MG63 (cell line): ENCODE results near the gene EXOC4. TPM values are rescaled to one million over a fixed set of nuclear protein-coding genes. Genes with fewer than 3 reads are reported as not detected.

Experiments
- DNase-seq: peaks from one replicate; pipeline ENCODE4 v3.0.0-alpha.2; 2020
- H3K27me3 ChIP-seq: fragments of 250-450 bp; sonication (Bioruptor Pico); 2 replicates; pipeline ENCODE4 v1.5.1; 2020; ENCODE audit warnings: mild to moderate bottlenecking, moderate library complexity
- H3K36me3 ChIP-seq: fragments of 250-450 bp; sonication (Bioruptor Pico); 2 replicates; pipeline ENCODE4 v1.5.1; 2020; ENCODE audit warnings: mild to moderate bottlenecking, moderate library complexity
- H3K4me3 ChIP-seq: fragments of 250-450 bp; sonication (Bioruptor Pico); 2 replicates; pipeline ENCODE4 v1.5.1; 2020; ENCODE audit warnings: mild to moderate bottlenecking, moderate library complexity
- H3K9me3 ChIP-seq: fragments of 250-450 bp; sonication (Bioruptor Pico); 2 replicates; pipeline ENCODE4 v1.5.1; 2020; ENCODE audit warnings: mild to moderate bottlenecking, moderate library complexity
- total RNA-seq: library from RNA; depleted of rRNA; stranded (reverse); fragments of >200 nt; shearing (Covaris generic); gene quantifications from 2 replicates; pipeline ENCODE4 v1.2.3, GENCODE V29; 2014; ENCODE audit warnings: low replicate concordance

Gene EXOC4
- total RNA-seq, 1 experiment from 2014 or later = 24.1 TPM

DNA sequence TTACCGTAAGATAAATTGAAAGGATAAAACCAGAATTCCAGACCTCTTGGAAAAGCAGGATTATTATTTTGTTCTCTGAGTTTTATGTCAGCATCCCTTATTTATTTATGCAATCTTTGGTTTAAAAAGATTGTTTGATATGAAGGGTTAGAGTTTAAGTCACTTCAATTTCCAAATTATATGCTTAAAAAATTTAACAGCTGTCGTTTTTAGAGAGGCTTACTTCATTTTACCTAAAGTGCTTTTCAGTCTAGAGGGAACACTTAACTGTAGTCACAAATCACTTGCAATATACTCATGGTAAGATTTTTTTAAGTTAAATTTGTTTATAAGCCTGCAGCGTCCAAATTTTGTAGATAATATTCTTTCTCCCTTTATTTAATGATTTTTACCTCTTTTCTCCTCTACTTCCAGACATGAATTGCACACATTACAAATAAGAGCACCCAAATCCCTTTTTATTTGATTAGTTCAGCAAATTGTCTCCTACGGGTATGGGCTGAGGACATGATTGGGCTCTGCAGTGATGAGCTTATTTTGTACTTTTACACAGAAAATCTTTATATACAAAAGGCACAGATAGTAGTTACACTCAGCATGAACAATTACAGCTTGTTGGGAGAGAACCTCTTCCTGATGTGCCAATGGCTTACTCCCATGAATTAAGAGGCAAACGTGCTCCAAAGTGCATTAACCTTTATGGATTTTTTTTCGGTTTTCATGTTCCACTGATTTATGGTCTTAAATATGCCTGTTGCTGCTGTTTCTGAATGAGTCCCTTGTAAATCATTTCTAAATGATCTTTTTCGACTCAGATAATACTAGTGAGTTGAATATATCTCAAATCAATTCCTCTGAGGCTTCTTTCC is 555.0 kb downstream of the EXOC4 start:
- Histone ChIP-seq H3K27me3 (no peaks in the 10 kb centered on the region), H3K36me3 (no peaks in the 10 kb centered on the region), H3K9me3 (no peaks in the 10 kb centered on the region), H3K4me3 (no peak overlapping the region)
- no peak for DNase-seq

DNA sequence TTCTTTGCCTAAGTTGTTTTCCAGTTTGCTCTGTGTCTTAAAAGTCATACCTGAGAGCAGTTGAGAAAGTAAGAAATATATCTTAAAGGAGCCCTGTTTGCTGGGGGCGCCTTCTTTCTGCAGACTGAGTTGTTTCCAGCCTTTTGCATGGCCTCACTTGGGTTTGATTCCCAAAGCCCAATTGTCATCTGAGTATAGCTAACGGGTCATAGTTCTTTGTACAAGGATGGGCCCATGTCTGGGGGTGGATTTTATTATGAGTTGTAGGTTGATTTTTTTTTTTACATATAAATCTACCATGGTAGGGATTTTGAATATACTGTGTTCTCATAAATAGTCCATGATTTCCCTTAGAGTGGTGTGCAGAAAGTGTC is 555.6 kb downstream of the EXOC4 start:
- DNase-seq = no peak
- no peaks in the 10 kb centered on the region for H3K9me3 ChIP-seq
- no peaks in the 10 kb centered on the region for H3K27me3 ChIP-seq
- no peaks in the 10 kb centered on the region for H3K36me3 ChIP-seq
- H3K4me3 ChIP-seq = no peak overlapping the region

DNA sequence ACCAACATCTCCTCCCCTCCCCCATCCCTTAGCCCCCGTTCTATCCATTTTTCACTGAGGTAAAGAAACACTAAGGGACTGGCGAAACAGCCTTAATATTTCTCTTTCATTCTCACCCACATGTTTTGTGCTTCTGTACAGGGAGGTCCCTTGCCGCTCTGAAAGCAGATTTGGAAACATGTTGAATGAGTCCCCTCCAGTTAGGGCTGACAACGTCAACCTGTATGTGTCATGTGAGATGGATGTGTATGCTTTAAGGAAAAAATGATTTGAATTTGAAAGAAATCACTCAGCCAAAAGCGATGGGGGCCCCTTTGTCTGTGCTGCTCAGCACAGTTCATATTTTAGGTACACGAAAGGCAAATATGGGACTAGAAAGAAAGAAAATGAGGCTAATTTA is 560.0 kb downstream of the EXOC4 start:
- Histone ChIP-seq H3K36me3 (no peaks in the 10 kb centered on the region), H3K4me3 (no peak overlapping the region), H3K9me3 (no peaks in the 10 kb centered on the region), H3K27me3 (no peaks in the 10 kb centered on the region)
- no peak for DNase-seq

DNA sequence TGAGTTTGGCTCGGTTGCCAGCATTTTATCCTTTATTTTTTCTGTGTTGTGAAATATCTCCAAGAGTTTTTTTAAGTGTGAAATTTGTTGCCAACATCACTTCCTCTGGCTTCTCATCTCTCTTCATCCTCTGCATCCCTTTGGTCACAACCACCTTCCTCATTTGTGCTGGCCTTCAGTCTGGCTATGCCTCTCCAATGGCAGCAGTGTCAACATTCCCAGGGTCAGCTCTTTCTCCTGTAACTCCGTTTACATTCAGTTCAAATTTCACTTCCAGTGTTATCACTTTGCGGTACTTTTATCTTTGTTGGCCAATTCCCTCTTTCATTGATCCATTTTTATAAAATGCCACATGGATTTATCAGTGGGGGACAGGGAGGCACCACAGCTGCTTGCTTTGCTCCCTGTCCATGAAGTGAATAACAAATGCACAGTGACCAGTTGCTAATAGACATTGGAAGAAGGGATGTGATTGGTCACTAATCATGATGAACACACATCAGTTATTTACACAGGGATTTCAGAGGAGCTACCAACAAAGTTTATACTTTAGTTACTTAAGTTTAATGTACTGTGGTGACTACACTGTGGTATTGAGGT is 562.8 kb downstream of the EXOC4 start:
- Histone ChIP-seq H3K9me3 (no peaks in the 10 kb centered on the region), H3K36me3 (no peaks in the 10 kb centered on the region), H3K4me3 (no peak overlapping the region), H3K27me3 (no peaks in the 10 kb centered on the region)
- DNase-seq = no peak

DNA sequence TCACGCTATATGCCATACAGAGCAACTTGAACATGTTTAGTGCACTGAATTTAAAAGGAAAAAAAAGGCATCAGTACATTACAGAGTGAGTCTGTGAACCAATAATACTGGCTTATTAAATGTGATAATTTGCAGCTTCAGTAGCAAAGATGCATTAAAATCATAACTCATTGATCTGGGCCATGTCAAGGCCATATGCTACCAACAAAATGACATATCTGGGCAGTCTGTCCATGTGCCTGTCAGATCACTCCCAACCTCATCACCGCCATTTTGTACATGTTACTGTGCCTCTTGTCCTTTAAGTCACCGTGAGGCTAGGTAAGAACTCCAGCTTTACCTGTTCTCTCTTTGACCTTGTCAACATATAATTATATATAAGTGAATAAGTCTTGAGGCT is 566.8 kb downstream of the EXOC4 start:
- H3K27me3 ChIP-seq = no peaks in the 10 kb centered on the region
- no peaks in the 10 kb centered on the region for H3K36me3 ChIP-seq
- H3K4me3 ChIP-seq = no peak overlapping the region
- no peaks in the 10 kb centered on the region for H3K9me3 ChIP-seq
- no peak for DNase-seq

DNA sequence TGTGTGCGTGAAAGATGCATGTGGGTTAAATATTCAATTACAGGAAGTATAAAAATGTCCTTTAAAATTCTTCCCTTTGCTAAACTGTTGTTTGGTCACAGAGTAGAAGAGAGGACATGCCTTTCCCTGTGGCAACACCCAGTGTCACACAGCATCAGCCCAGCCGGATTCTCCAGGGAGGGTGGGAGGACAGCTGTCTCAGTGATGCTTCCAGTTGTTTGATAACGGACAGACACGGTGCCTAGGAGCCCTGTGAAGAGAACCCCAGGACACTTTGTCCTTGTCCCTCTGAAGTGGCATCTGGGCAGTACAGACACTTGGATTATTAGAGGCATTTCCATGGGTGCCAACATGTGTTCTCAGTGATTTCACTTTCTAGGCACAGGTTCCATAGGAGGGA is 567.7 kb downstream of the EXOC4 start:
- no peak for DNase-seq
- H3K4me3 ChIP-seq = no peak overlapping the region
- H3K9me3 ChIP-seq = no peaks in the 10 kb centered on the region
- H3K27me3 ChIP-seq = no peaks in the 10 kb centered on the region
- no peaks in the 10 kb centered on the region for H3K36me3 ChIP-seq

DNA sequence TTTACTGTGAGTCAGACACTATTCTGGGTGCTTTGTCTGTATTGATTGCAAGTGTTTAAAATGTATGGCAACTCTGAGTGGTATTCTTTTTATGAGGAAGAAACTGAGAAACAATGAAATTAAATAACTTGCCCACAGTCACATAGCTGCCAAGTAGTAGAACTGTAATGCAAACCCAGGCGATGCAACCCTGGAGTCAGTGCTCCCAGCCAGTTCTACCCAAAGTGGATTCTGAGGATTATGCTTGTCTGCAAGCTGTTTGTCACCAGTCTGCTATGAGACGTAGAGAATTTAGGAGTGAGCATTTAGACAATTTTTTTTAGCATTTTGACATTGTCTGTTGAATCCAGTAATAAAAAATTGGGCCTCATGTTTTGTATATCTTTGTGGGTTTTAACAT is 568.3 kb downstream of the EXOC4 start:
- DNase-seq = no peak
- no peak overlapping the region for H3K4me3 ChIP-seq
- no peaks in the 10 kb centered on the region for H3K27me3 ChIP-seq
- H3K9me3 ChIP-seq = no peaks in the 10 kb centered on the region
- no peaks in the 10 kb centered on the region for H3K36me3 ChIP-seq

DNA sequence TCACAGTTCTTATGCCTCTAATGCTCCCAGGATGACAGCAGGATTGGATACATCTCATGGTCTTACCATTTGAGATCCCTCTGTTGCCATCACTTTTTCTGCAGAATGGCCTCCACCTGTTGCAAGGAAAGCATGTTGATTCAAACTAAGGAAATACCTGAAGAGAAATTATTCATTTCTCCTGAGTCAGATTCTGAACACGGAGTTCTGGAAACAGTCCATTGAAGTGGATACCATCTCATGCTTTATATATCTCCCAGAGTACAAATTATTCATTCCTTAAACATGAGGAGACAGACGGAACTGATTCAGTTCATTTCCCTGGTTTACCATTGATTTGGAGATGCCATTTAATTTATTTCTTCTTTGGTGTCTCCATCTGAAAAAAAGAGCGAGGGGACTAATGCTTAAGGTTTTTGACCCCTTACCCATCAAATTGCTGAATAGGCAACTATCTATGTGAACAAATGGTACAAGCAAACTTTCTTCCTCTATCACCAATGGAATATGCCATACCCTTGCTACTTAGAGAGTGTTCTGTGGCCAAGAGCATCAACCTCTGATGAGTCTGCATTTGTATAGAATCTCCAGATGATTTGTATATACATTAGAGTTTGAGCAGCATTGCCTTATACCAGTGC is 569.2 kb downstream of the EXOC4 start:
- no peaks in the 10 kb centered on the region for H3K36me3 ChIP-seq
- H3K9me3 ChIP-seq = no peaks in the 10 kb centered on the region
- no peak overlapping the region for H3K4me3 ChIP-seq
- H3K27me3 ChIP-seq = no peaks in the 10 kb centered on the region
- DNase-seq = no peak

DNA sequence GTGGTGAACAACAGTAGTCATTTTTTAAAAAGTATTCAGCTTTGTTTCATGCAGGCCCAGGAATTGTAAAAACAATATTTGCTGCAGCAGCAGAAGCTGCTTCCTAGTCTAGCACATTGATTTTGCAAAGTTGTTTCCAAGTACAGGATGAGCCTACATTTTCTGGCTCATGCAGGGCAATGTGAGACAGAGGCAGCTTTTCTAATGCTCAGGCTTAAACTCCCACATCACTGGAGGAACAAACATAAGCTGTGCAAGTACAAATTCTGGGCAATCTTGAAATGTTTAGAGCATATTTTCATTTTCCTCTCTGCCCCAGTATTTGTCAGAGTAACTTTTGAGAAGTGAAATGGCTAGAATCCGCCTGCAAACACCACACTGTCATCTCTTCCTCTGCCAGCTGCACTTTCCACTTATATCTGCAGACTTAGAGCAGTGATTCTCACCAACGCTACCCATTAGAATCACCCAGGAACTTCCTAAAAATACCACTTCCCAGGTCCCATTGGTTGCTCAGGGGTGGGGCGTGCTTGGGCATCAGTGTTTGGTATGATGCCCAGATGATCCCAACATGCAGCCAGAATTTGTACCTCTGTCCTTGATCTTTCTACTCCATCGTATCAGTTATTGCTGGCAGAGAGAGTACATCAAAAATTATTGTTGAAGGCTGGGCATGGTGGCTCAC is 570.1 kb downstream of the EXOC4 start:
- Histone ChIP-seq H3K27me3 (no peaks in the 10 kb centered on the region), H3K4me3 (no peak overlapping the region), H3K36me3 (no peaks in the 10 kb centered on the region), H3K9me3 (no peaks in the 10 kb centered on the region)
- DNase-seq = no peak

DNA sequence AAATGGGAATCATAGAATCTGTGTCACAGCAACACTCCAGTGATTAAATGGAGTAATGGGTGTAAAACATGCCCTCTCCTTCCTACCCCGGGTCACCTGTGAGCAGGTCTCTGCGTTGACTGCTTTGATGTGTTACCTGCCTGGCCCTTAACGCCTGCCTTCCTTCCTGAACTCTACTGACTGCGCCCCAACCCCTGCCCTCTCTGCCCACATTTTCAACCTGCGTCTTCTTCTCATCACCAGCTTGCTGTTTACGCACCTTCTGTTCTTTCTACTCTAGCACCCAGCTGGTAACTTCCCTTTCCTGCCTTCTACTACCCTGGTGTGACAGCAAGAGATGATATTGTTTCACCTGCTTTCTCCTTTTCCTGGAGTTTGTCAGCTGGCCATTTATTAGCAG is 571.3 kb downstream of the EXOC4 start:
- no peaks in the 10 kb centered on the region for H3K9me3 ChIP-seq
- no peak for DNase-seq
- no peak overlapping the region for H3K4me3 ChIP-seq
- H3K27me3 ChIP-seq = no peaks in the 10 kb centered on the region
- no peaks in the 10 kb centered on the region for H3K36me3 ChIP-seq

DNA sequence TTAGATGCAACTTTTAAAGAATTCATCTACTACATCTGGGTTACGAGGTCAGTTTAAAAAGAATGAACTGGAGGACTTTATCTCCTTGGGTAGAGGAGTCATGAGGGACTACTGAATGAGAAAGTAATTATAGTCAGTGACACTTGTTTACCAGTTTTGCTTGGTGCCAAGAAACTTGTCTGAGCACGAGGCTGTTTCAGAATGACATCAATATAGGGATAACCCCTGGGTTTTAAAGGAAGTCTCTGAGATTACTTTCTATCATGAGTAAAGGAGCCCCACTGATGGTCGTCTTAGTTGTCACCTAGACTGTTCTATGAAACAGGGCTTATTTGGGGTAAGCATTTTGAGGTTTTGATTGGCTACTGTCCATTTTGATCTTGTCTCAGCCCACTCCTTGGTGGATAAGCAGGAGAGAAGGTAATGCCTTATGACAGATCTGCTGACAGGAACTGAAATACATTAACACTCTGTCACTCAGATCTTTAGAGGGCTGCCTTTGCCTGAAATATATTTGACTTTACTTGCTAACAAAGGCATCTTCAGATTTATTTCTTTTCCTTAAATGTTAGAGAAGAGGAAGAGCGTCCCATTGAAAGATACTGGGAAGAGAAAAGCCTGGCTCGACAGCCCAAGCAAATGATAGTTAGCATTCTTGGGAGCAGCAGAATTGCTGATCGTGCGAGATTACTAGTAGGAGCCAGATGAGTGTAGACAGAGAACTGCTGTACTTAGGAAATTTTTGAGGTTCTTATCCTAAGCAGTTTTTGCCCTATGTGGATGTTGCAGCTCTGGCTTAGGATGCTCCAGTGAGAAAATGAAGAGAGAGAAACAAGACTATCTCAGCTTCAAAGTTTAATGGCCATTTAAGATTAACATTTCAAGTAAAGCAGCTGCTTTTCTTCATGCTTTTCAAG is 575.1 kb downstream of the EXOC4 start:
- Histone ChIP-seq H3K36me3 (no peaks in the 10 kb centered on the region), H3K27me3 (no peaks in the 10 kb centered on the region), H3K9me3 (no peaks in the 10 kb centered on the region), H3K4me3 (no peak overlapping the region)
- DNase-seq = no peak

DNA sequence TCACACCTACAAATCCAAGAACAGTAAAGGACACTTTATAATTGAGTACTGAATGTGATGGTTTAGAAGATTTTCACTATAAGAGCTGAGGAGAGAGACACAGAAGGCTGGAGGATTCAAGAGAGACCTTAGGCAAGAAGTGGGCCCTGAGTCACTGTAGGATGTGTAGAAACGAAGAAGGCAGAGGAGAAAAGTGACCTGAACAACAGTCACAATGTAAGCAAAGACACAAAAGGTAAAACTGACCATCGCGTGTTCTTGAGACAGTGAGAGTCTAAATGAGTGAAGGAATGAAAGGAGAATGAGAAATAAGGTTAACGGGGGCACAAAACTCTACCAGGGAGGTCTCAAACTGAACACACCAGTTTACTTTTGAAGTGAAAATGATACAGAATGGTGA is 576.0 kb downstream of the EXOC4 start:
- Histone ChIP-seq H3K4me3 (no peak overlapping the region), H3K27me3 (no peaks in the 10 kb centered on the region), H3K9me3 (no peaks in the 10 kb centered on the region), H3K36me3 (no peaks in the 10 kb centered on the region)
- DNase-seq = no peak

DNA sequence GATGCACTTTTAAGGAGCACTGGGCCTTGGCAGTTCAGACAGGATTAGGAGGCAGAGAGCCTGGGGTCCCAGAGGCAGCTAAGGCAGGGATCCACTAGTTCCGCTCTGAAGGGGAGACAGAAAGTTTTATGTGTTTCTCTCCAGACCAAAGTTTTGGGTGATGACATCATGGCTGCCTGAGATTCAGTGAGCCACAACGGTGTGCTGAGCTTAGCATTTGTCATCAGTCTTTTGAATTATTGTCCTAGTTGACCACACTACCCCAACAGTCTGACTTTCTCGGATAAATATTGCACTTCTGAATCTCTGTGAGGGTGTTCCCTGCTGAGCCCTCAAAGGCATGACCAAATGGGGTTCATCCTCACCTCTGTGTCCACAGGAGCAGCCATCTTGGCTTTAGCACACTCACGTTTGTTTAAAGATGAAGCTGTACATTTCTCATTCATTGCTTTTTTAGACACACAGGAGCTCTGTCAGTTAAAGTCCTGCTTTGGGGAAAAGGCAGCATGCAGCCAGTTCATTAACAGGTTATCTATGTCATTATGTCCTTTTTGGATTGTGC is 576.5 kb downstream of the EXOC4 start:
- Histone ChIP-seq H3K9me3 (no peaks in the 10 kb centered on the region), H3K27me3 (no peaks in the 10 kb centered on the region), H3K4me3 (no peak overlapping the region), H3K36me3 (no peaks in the 10 kb centered on the region)
- DNase-seq = no peak

DNA sequence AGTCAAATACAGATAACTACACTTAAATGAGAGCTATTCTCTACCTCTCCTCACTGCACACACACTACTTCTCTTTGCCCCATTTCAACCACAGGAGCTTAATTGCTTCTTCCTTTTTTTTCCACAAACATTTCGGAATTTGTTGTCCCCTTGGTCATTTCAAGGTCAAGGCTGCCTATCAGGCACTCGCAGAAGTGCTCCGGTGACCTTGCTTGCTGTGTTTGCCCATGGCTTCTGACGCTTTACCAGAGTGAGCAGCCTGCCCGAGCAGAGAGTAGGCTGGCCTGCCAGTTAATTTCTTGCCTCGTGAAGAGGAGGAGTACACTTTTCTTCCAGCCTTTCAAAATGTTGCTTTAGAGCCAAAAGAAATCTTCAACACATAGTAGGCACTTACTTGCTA is 577.2 kb downstream of the EXOC4 start:
- Histone ChIP-seq H3K9me3 (no peaks in the 10 kb centered on the region), H3K36me3 (no peaks in the 10 kb centered on the region), H3K27me3 (no peaks in the 10 kb centered on the region), H3K4me3 (no peak overlapping the region)
- no peak for DNase-seq

DNA sequence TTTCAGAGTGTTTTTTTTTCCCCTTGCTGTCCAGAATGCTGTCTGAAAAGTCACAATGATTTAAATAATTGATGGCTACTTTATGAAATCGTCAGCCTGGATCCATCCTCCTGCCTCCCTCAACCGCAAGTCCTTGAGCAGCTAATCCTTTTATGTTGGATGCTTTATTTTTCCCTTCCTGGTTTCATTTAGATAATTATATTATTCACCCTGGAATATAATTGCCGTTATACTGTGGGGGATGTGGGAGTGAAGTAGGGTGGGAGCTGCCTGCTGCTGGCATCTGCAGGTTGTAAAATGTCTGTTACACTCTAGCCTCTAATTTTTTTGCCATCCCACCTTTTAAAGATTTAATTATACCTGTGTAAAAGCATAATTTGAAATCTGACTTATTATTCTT is 583.8 kb downstream of the EXOC4 start:
- no peaks in the 10 kb centered on the region for H3K9me3 ChIP-seq
- no peak for DNase-seq
- H3K36me3 ChIP-seq = no peaks in the 10 kb centered on the region
- H3K4me3 ChIP-seq = no peak overlapping the region
- H3K27me3 ChIP-seq = no peaks in the 10 kb centered on the region

DNA sequence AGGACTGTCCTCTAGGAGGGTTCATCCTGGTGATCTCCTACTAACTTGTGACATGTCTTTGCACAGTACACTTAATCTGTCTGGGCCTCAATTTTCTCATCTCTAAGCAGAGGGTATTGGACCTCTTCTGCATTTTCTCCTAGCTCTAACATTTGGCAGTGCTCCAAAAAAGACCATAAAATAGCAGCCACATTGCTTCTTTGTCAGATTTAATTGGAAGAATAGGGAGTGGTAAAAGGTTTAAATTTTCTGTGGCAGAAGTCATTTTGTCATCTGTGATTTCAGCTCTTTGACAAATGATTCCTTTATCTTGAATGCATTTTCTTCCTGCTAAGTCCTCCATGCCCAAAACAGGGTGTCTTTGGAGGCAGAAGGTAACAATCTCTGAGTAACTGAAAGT is 584.3 kb downstream of the EXOC4 start:
- no peaks in the 10 kb centered on the region for H3K9me3 ChIP-seq
- no peak overlapping the region for H3K4me3 ChIP-seq
- DNase-seq = no peak
- H3K36me3 ChIP-seq = no peaks in the 10 kb centered on the region
- no peaks in the 10 kb centered on the region for H3K27me3 ChIP-seq
